ENCODE results near the gene SMOC2. TPM values are rescaled to one million over a fixed set of nuclear protein-coding genes. Genes with fewer than 3 reads are reported as not detected.

The SMOC2 gene
- total and polyA plus RNA-seq, 2 of the 13 experiments (the other 11 are each of a cell fraction or from before 2014, with no cell fraction given), result not detected

DNA sequence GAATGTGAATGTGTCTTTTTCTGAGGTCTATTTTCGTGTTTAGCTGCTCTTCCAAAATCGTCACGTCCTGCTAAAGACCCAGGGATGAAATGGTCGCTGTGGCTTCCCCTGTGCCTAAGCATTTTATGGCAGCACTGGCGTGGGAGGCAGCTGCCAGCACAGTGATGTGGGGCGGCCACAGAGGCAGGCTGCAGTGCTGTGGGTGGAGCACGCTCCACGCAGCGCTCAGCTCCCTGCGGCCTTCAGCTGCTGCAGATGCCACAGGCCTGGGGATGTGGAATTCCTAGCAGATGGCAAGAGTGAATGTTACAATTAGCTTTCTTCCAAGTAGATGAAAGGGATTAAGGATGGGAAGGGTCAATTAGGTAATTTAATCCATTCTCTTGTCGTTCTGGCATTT is 242.6 kb downstream of the SMOC2 start:
- H4K20me1 ChIP-seq (ENCODE audit: insufficient read depth, low read length), result no peaks in the 10 kb centered on the region
- no peak overlapping the region for H3K4me2 ChIP-seq (ENCODE audit: low read depth, low read length)
- H3K4me1 ChIP-seq (ENCODE audit: insufficient read depth, low read length), result no peaks in the 10 kb centered on the region
- no peak for ATAC-seq
- no peak for FAIRE-seq
- no peak overlapping the region for H3K27ac ChIP-seq (ENCODE audit: extremely low read length, insufficient read depth, low read length)
- TF ChIP-seq ZBTB42 (CRISPR knock-in tag; IDR thresholded peaks at IDR 0.05), result no peak
- no peak for TF ChIP-seq ZNF549 (CRISPR knock-in tag; IDR thresholded peaks at IDR 0.05)
- no peak overlapping the region for H2AFZ ChIP-seq (ENCODE audit: low read length)
- H3K9me3 ChIP-seq (ENCODE audit: low read length), result no peaks in the 10 kb centered on the region
- no peak overlapping the region for H3K9ac ChIP-seq (ENCODE audit: insufficient read depth, low read depth, low read length)
- no peaks in the 10 kb centered on the region for H3K36me3 ChIP-seq (replicated peaks in 1 of 2; ENCODE audit: control insufficient read depth in 1 of 2, insufficient read depth in 2 of 2, low read length in 2 of 2)
- in situ Hi-C loops (cut with HindIII; ENCODE audit: extremely low pct_ligation_motif_present, low pct_unique_long_range_greater_than_20kb) (no loop called here), intact Hi-C loops (cut with micrococcal nuclease; ENCODE audit: unreplicated experiment) (no loop called here)
- peaks cover 5 to 63% of the 10 kb centered on the region in 2 experiments for H3K27me3 ChIP-seq (ENCODE audit: control insufficient read depth in 1 of 2, insufficient read depth in 2 of 2, low read length in 2 of 2)
- no peak overlapping the region for H3K4me3 ChIP-seq (replicated peaks in 1 of 3; ENCODE audit: insufficient read depth in 1 of 3, low read depth in 2 of 3, low read length in 3 of 3)
- POLR2A ChIA-PET, result no interaction called here
- WGBS (ENCODE audit: low lambda C conversion rate), result 17% methylated on average over 10 of the region's 11 CpGs
- no TSS peak for BruUV-seq (replicated peaks)
- no peak for DNase-seq (ENCODE audit: low spot score)
- CTCF ChIA-PET (ENCODE audit: low intra/inter-chr PET ratio, low total read pairs), result no interaction called here
- H3K79me2 ChIP-seq (ENCODE audit: insufficient read depth, low read length), result no peaks in the 10 kb centered on the region

DNA sequence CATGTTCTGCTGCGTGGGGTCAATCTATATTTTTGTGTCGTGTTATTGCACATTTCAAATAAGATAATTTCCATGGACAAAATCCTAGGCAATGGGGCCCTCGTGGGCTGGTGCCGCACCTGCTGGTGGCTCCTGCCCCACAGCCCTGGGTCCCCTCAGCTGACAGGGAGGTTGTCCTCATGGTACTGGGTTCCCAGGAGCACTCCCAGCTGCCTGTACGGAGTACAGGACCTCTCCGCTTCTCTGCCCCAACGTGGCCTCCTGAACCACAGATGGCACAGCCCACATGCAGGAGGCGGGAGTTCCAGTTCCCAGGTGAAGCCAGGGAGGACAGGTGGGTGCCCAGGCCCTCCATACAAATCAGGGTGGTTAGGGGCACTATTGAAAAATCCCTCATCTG is 243.5 kb downstream of the SMOC2 start:
- H3K9ac ChIP-seq (ENCODE audit: insufficient read depth, low read depth, low read length), result no peak overlapping the region
- CTCF ChIA-PET (ENCODE audit: low intra/inter-chr PET ratio, low total read pairs), result no interaction called here
- no peak overlapping the region for H3K4me2 ChIP-seq (ENCODE audit: low read depth, low read length)
- in situ Hi-C loops (cut with HindIII; ENCODE audit: extremely low pct_ligation_motif_present, low pct_unique_long_range_greater_than_20kb), result no loop called here
- H4K20me1 ChIP-seq (ENCODE audit: insufficient read depth, low read length), result no peaks in the 10 kb centered on the region
- H3K9me3 ChIP-seq (ENCODE audit: low read length), result no peaks in the 10 kb centered on the region
- no peaks in the 10 kb centered on the region for H3K79me2 ChIP-seq (ENCODE audit: insufficient read depth, low read length)
- POLR2A ChIA-PET, result no interaction called here
- no peak overlapping the region for H2AFZ ChIP-seq (ENCODE audit: low read length)
- no peaks in the 10 kb centered on the region for H3K4me1 ChIP-seq (ENCODE audit: insufficient read depth, low read length)
- intact Hi-C loops (cut with micrococcal nuclease; ENCODE audit: unreplicated experiment), result no loop called here
- H3K27ac ChIP-seq (ENCODE audit: extremely low read length, insufficient read depth, low read length), result no peak overlapping the region
- H3K36me3 ChIP-seq (replicated peaks in 1 of 2; ENCODE audit: control insufficient read depth in 1 of 2, insufficient read depth in 2 of 2, low read length in 2 of 2), result no peaks in the 10 kb centered on the region
- no TSS peak for BruUV-seq (replicated peaks)
- no peak overlapping the region for H3K4me3 ChIP-seq (replicated peaks in 1 of 3; ENCODE audit: insufficient read depth in 1 of 3, low read depth in 2 of 3, low read length in 3 of 3)
- DNase-seq (ENCODE audit: low spot score) (no peak), ATAC-seq (no peak), FAIRE-seq (no peak)
- WGBS (ENCODE audit: low lambda C conversion rate), result 26% methylated on average over 4 of the region's 8 CpGs
- peaks cover 5 to 63% of the 10 kb centered on the region in 2 experiments for H3K27me3 ChIP-seq (ENCODE audit: control insufficient read depth in 1 of 2, insufficient read depth in 2 of 2, low read length in 2 of 2)
- TF ChIP-seq, protein P1, sequence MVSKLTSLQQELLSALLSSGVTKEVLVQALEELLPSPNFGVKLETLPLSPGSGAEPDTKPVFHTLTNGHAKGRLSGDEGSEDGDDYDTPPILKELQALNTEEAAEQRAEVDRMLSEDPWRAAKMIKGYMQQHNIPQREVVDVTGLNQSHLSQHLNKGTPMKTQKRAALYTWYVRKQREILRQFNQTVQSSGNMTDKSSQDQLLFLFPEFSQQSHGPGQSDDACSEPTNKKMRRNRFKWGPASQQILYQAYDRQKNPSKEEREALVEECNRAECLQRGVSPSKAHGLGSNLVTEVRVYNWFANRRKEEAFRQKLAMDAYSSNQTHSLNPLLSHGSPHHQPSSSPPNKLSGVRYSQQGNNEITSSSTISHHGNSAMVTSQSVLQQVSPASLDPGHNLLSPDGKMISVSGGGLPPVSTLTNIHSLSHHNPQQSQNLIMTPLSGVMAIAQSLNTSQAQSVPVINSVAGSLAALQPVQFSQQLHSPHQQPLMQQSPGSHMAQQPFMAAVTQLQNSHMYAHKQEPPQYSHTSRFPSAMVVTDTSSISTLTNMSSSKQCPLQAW (CRISPR knock-in tag; IDR thresholded peaks at IDR 0.05), result no peak
- TF ChIP-seq, protein P2, sequence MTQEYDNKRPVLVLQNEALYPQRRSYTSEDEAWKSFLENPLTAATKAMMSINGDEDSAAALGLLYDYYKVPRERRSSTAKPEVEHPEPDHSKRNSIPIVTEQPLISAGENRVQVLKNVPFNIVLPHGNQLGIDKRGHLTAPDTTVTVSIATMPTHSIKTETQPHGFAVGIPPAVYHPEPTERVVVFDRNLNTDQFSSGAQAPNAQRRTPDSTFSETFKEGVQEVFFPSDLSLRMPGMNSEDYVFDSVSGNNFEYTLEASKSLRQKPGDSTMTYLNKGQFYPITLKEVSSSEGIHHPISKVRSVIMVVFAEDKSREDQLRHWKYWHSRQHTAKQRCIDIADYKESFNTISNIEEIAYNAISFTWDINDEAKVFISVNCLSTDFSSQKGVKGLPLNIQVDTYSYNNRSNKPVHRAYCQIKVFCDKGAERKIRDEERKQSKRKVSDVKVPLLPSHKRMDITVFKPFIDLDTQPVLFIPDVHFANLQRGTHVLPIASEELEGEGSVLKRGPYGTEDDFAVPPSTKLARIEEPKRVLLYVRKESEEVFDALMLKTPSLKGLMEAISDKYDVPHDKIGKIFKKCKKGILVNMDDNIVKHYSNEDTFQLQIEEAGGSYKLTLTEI (CRISPR knock-in tag; conservative IDR thresholded peaks at IDR 0.05), result no peak
- TF ChIP-seq, protein P3, sequence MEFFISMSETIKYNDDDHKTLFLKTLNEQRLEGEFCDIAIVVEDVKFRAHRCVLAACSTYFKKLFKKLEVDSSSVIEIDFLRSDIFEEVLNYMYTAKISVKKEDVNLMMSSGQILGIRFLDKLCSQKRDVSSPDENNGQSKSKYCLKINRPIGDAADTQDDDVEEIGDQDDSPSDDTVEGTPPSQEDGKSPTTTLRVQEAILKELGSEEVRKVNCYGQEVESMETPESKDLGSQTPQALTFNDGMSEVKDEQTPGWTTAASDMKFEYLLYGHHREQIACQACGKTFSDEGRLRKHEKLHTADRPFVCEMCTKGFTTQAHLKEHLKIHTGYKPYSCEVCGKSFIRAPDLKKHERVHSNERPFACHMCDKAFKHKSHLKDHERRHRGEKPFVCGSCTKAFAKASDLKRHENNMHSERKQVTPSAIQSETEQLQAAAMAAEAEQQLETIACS (CRISPR knock-in tag; IDR thresholded peaks at IDR 0.05), result no peak
- no peak for TF ChIP-seq ETV5 (CRISPR knock-in tag; IDR thresholded peaks at IDR 0.05; ENCODE audit: borderline replicate concordance)
- TF ChIP-seq, protein P4, sequence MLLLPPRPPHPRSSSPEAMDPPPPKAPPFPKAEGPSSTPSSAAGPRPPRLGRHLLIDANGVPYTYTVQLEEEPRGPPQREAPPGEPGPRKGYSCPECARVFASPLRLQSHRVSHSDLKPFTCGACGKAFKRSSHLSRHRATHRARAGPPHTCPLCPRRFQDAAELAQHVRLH (CRISPR knock-in tag; IDR thresholded peaks at IDR 0.05; ENCODE audit: borderline replicate concordance, low read depth), result no peak
- TF ChIP-seq RBM22 (optimal IDR thresholded peaks at IDR 0.05; ENCODE audit: low read length), result no peak
- TF ChIP-seq, protein P5, sequence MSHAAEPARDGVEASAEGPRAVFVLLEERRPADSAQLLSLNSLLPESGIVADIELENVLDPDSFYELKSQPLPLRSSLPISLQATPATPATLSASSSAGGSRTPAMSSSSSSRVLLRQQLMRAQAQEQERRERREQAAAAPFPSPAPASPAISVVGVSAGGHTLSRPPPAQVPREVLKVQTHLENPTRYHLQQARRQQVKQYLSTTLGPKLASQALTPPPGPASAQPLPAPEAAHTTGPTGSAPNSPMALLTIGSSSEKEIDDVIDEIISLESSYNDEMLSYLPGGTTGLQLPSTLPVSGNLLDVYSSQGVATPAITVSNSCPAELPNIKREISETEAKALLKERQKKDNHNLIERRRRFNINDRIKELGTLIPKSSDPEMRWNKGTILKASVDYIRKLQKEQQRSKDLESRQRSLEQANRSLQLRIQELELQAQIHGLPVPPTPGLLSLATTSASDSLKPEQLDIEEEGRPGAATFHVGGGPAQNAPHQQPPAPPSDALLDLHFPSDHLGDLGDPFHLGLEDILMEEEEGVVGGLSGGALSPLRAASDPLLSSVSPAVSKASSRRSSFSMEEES (CRISPR knock-in tag; IDR thresholded peaks at IDR 0.05), result no peak
- TF ChIP-seq NFYC (CRISPR knock-in tag; IDR thresholded peaks at IDR 0.05), result no peak
- TF ChIP-seq, protein P6, sequence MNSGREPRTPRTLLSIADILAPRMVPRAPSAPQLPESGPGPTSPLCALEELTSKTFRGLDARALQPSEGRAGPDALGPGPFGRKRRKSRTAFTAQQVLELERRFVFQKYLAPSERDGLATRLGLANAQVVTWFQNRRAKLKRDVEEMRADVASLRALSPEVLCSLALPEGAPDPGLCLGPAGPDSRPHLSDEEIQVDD (CRISPR knock-in tag; IDR thresholded peaks at IDR 0.05; ENCODE audit: borderline replicate concordance), result no peak

Data from HepG2 (cell line).